Testis (tissue), 2 donors: ENCODE measurements around the gene BAZ1B.
"Not testable (repeated sequence)": the region's sequence is repeated elsewhere in the genome, so short reads cannot be mapped to it uniquely, and the experiment has no call there.

ENCODE experiments used
- CTCF ChIP-seq, 3 experiments: fragments of 450-650 bp in 2 of 3; fragments of 200-600 bp in 1 of 3; sonication (generic) in 1 of 3; IDR thresholded peaks; one replicate each; pipeline ENCODE4 v1.5.1; 2016 to 2019; ENCODE audit warnings: antibody characterized with exemption in 3 of 3, mild to moderate bottlenecking in 2 of 3, moderate library complexity in 1 of 3
- POLR2A ChIP-seq: fragments of 450-650 bp; IDR thresholded peaks from one replicate; pipeline ENCODE4 v1.6.1; 2017; ENCODE audit warnings: antibody characterized with exemption, mild to moderate bottlenecking, moderate library complexity

GRCh38 chr7:73404860-73405259, 117.2 kb downstream of the BAZ1B start:
- TF ChIP-seq CTCF (IDR thresholded peaks at IDR 0.05); POLR2A: not testable (repeated sequence)
